Measurements from ENCODE around the gene SETD3.

The SETD3 gene

GRCh38 chr14:99437706-99438105, 43.0 kb downstream of the SETD3 start:
- H3K36me3 ChIP-seq (ENCODE audit: control insufficient read depth, insufficient read depth, low read length) = peaks cover 5% of the 10 kb centered on the region
- H3K4me1 ChIP-seq (ENCODE audit: control insufficient read depth, insufficient read depth, low read length) = no peaks in the 10 kb centered on the region; the same call in 1 of the 2 replicates
- H3K27me3 ChIP-seq (ENCODE audit: control insufficient read depth, insufficient read depth, low read length) = no peaks in the 10 kb centered on the region
- WGBS (ENCODE audit: insufficient coverage, insufficient read length) = no CpG with 5 or more reads among the region's 3 CpGs
- no peaks in the 10 kb centered on the region for H3K9me3 ChIP-seq (ENCODE audit: control insufficient read depth, insufficient read depth, low read length)
- H3K4me3 ChIP-seq (ENCODE audit: low read length) = no peak overlapping the region
- no peak for DNase-seq (ENCODE audit: low read depth, low spot score)
- no peak overlapping the region for H3K27ac ChIP-seq (ENCODE audit: low read length)

GRCh38 chr14:99436247-99437180, 44.1 kb downstream of the SETD3 start:
- Histone ChIP-seq H3K27ac (ENCODE audit: low read length) (no peak overlapping the region), H3K27me3 (ENCODE audit: control insufficient read depth, insufficient read depth, low read length) (no peaks in the 10 kb centered on the region), H3K4me1 (ENCODE audit: control insufficient read depth, insufficient read depth, low read length) (no peaks in the 10 kb centered on the region; the same call in 1 of the 2 replicates), H3K36me3 (ENCODE audit: control insufficient read depth, insufficient read depth, low read length) (peaks cover 5% of the 10 kb centered on the region; the same call in 1 of the 2 replicates), H3K4me3 (ENCODE audit: low read length) (no peak overlapping the region), H3K9me3 (ENCODE audit: control insufficient read depth, insufficient read depth, low read length) (no peaks in the 10 kb centered on the region)
- no CpG with 5 or more reads among the region's 14 CpGs for WGBS (ENCODE audit: insufficient coverage, insufficient read length)
- no peak for DNase-seq (ENCODE audit: low read depth, low spot score)

- Histone ChIP-seq H3K36me3 (ENCODE audit: control insufficient read depth, insufficient read depth, low read length) (peaks cover 3% of the 10 kb centered on the region; the same call in 1 of the 2 replicates), H3K4me1 (ENCODE audit: control insufficient read depth, insufficient read depth, low read length) (no peaks in the 10 kb centered on the region), H3K4me3 (ENCODE audit: low read length) (no peak overlapping the region), H3K9me3 (ENCODE audit: control insufficient read depth, insufficient read depth, low read length) (no peaks in the 10 kb centered on the region), H3K27ac (ENCODE audit: low read length) (no peak overlapping the region), H3K27me3 (ENCODE audit: control insufficient read depth, insufficient read depth, low read length) (no peaks in the 10 kb centered on the region)
- no peak for DNase-seq (ENCODE audit: low read depth, low spot score)
- no CpG with 5 or more reads among the region's 4 CpGs for WGBS (ENCODE audit: insufficient coverage, insufficient read length)
These were observed 45.3 kb downstream of the SETD3 start for GRCh38 chr14:99435327-99435726.

GRCh38 chr14:99432485-99432884, 48.2 kb downstream of the SETD3 start:
- no peaks in the 10 kb centered on the region for H3K36me3 ChIP-seq (ENCODE audit: control insufficient read depth, insufficient read depth, low read length)
- no peak for DNase-seq (ENCODE audit: low read depth, low spot score)
- H3K27me3 ChIP-seq (ENCODE audit: control insufficient read depth, insufficient read depth, low read length) = 0 out of 2 replicates have a peak, but pooled peaks cover under 1% of the 10 kb centered on the region
- H3K27ac ChIP-seq (ENCODE audit: low read length) = no peak overlapping the region
- no peak overlapping the region for H3K4me3 ChIP-seq (ENCODE audit: low read length)
- H3K9me3 ChIP-seq (ENCODE audit: control insufficient read depth, insufficient read depth, low read length) = no peaks in the 10 kb centered on the region
- no CpG with 5 or more reads among the region's 1 CpG for WGBS (ENCODE audit: insufficient coverage, insufficient read length)
- no peaks in the 10 kb centered on the region for H3K4me1 ChIP-seq (ENCODE audit: control insufficient read depth, insufficient read depth, low read length)

- Histone ChIP-seq H3K4me3 (ENCODE audit: low read length) (no peak overlapping the region), H3K27me3 (ENCODE audit: control insufficient read depth, insufficient read depth, low read length) (0 out of 2 replicates have a peak, but pooled peaks cover 1% of the 10 kb centered on the region), H3K9me3 (ENCODE audit: control insufficient read depth, insufficient read depth, low read length) (no peaks in the 10 kb centered on the region), H3K27ac (ENCODE audit: low read length) (no peak overlapping the region), H3K36me3 (ENCODE audit: control insufficient read depth, insufficient read depth, low read length) (no peaks in the 10 kb centered on the region), H3K4me1 (ENCODE audit: control insufficient read depth, insufficient read depth, low read length) (no peaks in the 10 kb centered on the region)
- WGBS (ENCODE audit: insufficient coverage, insufficient read length) = no CpG with 5 or more reads among the region's 3 CpGs
- DNase-seq (ENCODE audit: low read depth, low spot score) = no peak
These were observed 48.7 kb downstream of the SETD3 start for GRCh38 chr14:99431986-99432385.

GRCh38 chr14:99430491-99430890, 50.2 kb downstream of the SETD3 start:
- Histone ChIP-seq H3K9me3 (ENCODE audit: control insufficient read depth, insufficient read depth, low read length) (no peaks in the 10 kb centered on the region), H3K27me3 (ENCODE audit: control insufficient read depth, insufficient read depth, low read length) (0 out of 2 replicates have a peak, but pooled peaks cover 1% of the 10 kb centered on the region), H3K4me3 (ENCODE audit: low read length) (no peak overlapping the region), H3K4me1 (ENCODE audit: control insufficient read depth, insufficient read depth, low read length) (no peaks in the 10 kb centered on the region), H3K27ac (ENCODE audit: low read length) (no peak overlapping the region), H3K36me3 (ENCODE audit: control insufficient read depth, insufficient read depth, low read length) (no peaks in the 10 kb centered on the region)
- WGBS (ENCODE audit: insufficient coverage, insufficient read length) = no CpG with 5 or more reads among the region's 7 CpGs
- DNase-seq (ENCODE audit: low read depth, low spot score) = no peak

GRCh38 chr14:99427632-99428300, 52.9 kb downstream of the SETD3 start:
- WGBS (ENCODE audit: insufficient coverage, insufficient read length) = no CpG with 5 or more reads among the region's 11 CpGs

GRCh38 chr14:99426813-99427346, 53.8 kb downstream of the SETD3 start:
- no peak overlapping the region for H3K27ac ChIP-seq (ENCODE audit: low read length)
- WGBS (ENCODE audit: insufficient coverage, insufficient read length) = no CpG with 5 or more reads among the region's 12 CpGs
- no peak for DNase-seq (ENCODE audit: low read depth, low spot score)

More at GRCh38 chr14:99427632-99428300, 52.9 kb downstream of the SETD3 start:
- no peak overlapping the region for H3K4me3 ChIP-seq (ENCODE audit: low read length)
- H3K27me3 ChIP-seq (ENCODE audit: control insufficient read depth, insufficient read depth, low read length) = 0 out of 2 replicates have a peak, but pooled peaks cover 1% of the 10 kb centered on the region
- no peak for DNase-seq (ENCODE audit: low read depth, low spot score)
- peaks cover 2% of the 10 kb centered on the region; the same call in 1 of the 2 replicates for H3K4me1 ChIP-seq (ENCODE audit: control insufficient read depth, insufficient read depth, low read length)
- H3K36me3 ChIP-seq (ENCODE audit: control insufficient read depth, insufficient read depth, low read length) = no peaks in the 10 kb centered on the region
- H3K27ac ChIP-seq (ENCODE audit: low read length) = no peak overlapping the region
- H3K9me3 ChIP-seq (ENCODE audit: control insufficient read depth, insufficient read depth, low read length) = no peaks in the 10 kb centered on the region

GRCh38 chr14:99426265-99426664, 54.4 kb downstream of the SETD3 start:
- Histone ChIP-seq H3K36me3 (ENCODE audit: control insufficient read depth, insufficient read depth, low read length) (no peaks in the 10 kb centered on the region), H3K4me3 (ENCODE audit: low read length) (no peak overlapping the region), H3K9me3 (ENCODE audit: control insufficient read depth, insufficient read depth, low read length) (no peaks in the 10 kb centered on the region), H3K27ac (ENCODE audit: low read length) (no peak overlapping the region), H3K27me3 (ENCODE audit: control insufficient read depth, insufficient read depth, low read length) (0 out of 2 replicates have a peak, but pooled peaks cover 1% of the 10 kb centered on the region), H3K4me1 (ENCODE audit: control insufficient read depth, insufficient read depth, low read length) (peaks cover 2% of the 10 kb centered on the region; the same call in 1 of the 2 replicates)
- no CpG with 5 or more reads among the region's 3 CpGs for WGBS (ENCODE audit: insufficient coverage, insufficient read length)
- DNase-seq (ENCODE audit: low read depth, low spot score) = no peak

More at GRCh38 chr14:99426813-99427346, 53.8 kb downstream of the SETD3 start:
- peaks cover 2% of the 10 kb centered on the region; the same call in 1 of the 2 replicates for H3K4me1 ChIP-seq (ENCODE audit: control insufficient read depth, insufficient read depth, low read length)
- no peaks in the 10 kb centered on the region for H3K36me3 ChIP-seq (ENCODE audit: control insufficient read depth, insufficient read depth, low read length)
- 0 out of 2 replicates have a peak, but pooled peaks cover 1% of the 10 kb centered on the region for H3K27me3 ChIP-seq (ENCODE audit: control insufficient read depth, insufficient read depth, low read length)
- no peaks in the 10 kb centered on the region for H3K9me3 ChIP-seq (ENCODE audit: control insufficient read depth, insufficient read depth, low read length)
- no peak overlapping the region for H3K4me3 ChIP-seq (ENCODE audit: low read length)

- no peaks in the 10 kb centered on the region for H3K36me3 ChIP-seq (ENCODE audit: control insufficient read depth, insufficient read depth, low read length)
- WGBS (ENCODE audit: insufficient coverage, insufficient read length) = no CpG with 5 or more reads among the region's 11 CpGs
- no peaks in the 10 kb centered on the region for H3K9me3 ChIP-seq (ENCODE audit: control insufficient read depth, insufficient read depth, low read length)
- H3K4me1 ChIP-seq (ENCODE audit: control insufficient read depth, insufficient read depth, low read length) = peaks cover 4% of the 10 kb centered on the region; the same call in 1 of the 2 replicates
- 0 out of 2 replicates have a peak, but pooled peaks cover 1% of the 10 kb centered on the region for H3K27me3 ChIP-seq (ENCODE audit: control insufficient read depth, insufficient read depth, low read length)
- no peak overlapping the region for H3K4me3 ChIP-seq (ENCODE audit: low read length)
- no peak for DNase-seq (ENCODE audit: low read depth, low spot score)
- H3K27ac ChIP-seq (ENCODE audit: low read length) = no peak overlapping the region
These were observed 55.4 kb downstream of the SETD3 start for GRCh38 chr14:99425272-99425681.

All from iPS DF 6.9 (cell line).